Cardiac muscle cell (in vitro differentiated cells and primary cell): ENCODE data around the gene NTF3. TPM values are rescaled to one million over a fixed set of nuclear protein-coding genes. Genes with fewer than 3 reads are reported as not detected.

Experiments used
- DNase-seq, 2 donors: peaks; one replicate each; pipeline versions ENCODE4 v3.0.0 to v3.0.0-alpha.2; 2010 to 2017; ENCODE audit warnings: low read depth in 1 of 2, low spot score in 1 of 2
- H3K27ac ChIP-seq: fragments of 200-600 bp; sonication (generic); 2 replicates; pipeline ENCODE4 v1.5.1; 2016
- H3K27me3 ChIP-seq: fragments of 200-600 bp; sonication (generic); 2 replicates; pipeline ENCODE4 v1.6.0; 2016; ENCODE audit warnings: control low read depth
- H3K36me3 ChIP-seq: fragments of 200-600 bp; sonication (generic); 2 replicates; pipeline ENCODE4 v1.5.1; 2016; ENCODE audit warnings: control low read depth
- H3K4me1 ChIP-seq: fragments of 200-600 bp; sonication (generic); 2 replicates; pipeline ENCODE4 v1.8.1; 2017; ENCODE audit warnings: low read depth, mild to moderate bottlenecking, mixed run types
- H3K4me3 ChIP-seq: fragments of 200-600 bp; sonication (generic); 2 replicates; pipeline ENCODE4 v1.5.1; 2016; ENCODE audit warnings: mild to moderate bottlenecking
- H3K9me3 ChIP-seq: fragments of 200-600 bp; sonication (generic); 2 replicates; pipeline ENCODE4 v1.5.1; 2017; ENCODE audit warnings: low read depth, mild to moderate bottlenecking, control low read depth
- CTCF ChIP-seq: IDR thresholded peaks from 2 replicates; pipeline ENCODE4 v1.5.1; 2012; ENCODE audit warnings: low read depth, mild to moderate bottlenecking, low read length
- polyA plus RNA-seq: library from polyadenylated mRNA; unstranded; fragments of >200 nt; fragmentation: Nextera tagmentation; extraction: Ambion mirVana; gene quantifications from 2 replicates; pipeline ENCODE4 v1.2.1, GENCODE V29; 2016
- total RNA-seq: library from RNA; depleted of rRNA; stranded (reverse); fragments of >200 nt; gene quantifications from 2 replicates; pipeline ENCODE4 v1.2.3, GENCODE V29; 2016

Gene NTF3
- total and polyA plus RNA-seq, 2 experiments from 2014 or later: 3.9 to 4.7 TPM

DNA sequence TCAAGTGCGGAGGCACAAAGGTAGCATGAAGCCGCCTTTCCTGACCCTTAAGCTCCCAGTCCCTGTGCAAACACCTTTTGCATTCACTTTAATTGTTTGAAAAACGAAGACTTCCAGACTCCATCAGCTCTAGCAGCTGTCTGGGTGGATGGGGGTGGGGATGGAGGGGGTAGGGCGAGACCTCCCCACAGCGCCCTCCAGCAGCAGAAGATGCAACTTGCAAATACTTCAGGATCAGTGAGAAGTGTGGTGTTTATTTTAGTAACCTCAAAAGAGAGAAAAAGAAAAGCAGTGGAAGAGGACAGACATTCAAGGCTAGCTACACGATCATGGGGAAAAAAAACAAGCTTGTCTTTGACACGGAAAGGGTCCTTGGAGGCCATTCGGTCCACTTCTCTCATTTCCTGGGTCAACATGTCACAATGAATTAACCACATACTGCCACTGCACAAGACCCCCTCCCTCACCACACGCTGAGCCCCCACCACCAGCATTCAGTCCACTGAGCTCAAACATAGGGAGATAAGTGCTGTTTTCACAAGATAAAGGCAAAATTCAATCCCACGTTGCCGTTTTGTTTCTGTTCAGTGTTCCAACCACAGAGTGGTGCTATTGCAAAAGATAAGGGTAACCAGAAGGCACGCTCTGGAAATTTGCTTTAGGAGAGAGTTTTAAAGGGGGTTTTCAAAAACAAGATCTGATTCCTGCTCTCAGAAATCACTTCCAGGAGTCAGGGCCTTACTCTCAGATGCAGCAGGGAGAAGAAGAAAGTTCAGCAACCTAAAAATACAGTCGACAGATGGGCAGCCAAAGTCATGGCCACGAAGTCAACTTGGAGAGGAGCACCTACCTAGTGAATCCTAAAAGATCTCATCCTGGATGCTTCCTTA is 3.3 kb upstream of the NTF3 start:
- H3K4me3 ChIP-seq: peak overlapping the region; percentile 9
- DNase-seq: peak; percentile 61 to 62
- H3K36me3 ChIP-seq: no peaks in the 10 kb centered on the region
- peaks cover 28% of the 10 kb centered on the region for H3K27me3 ChIP-seq
- TF ChIP-seq CTCF: peak; percentile 51
- peaks cover 27% of the 10 kb centered on the region for H3K4me1 ChIP-seq
- peak overlapping the region; percentile 50 for H3K27ac ChIP-seq
- no peaks in the 10 kb centered on the region for H3K9me3 ChIP-seq

DNA sequence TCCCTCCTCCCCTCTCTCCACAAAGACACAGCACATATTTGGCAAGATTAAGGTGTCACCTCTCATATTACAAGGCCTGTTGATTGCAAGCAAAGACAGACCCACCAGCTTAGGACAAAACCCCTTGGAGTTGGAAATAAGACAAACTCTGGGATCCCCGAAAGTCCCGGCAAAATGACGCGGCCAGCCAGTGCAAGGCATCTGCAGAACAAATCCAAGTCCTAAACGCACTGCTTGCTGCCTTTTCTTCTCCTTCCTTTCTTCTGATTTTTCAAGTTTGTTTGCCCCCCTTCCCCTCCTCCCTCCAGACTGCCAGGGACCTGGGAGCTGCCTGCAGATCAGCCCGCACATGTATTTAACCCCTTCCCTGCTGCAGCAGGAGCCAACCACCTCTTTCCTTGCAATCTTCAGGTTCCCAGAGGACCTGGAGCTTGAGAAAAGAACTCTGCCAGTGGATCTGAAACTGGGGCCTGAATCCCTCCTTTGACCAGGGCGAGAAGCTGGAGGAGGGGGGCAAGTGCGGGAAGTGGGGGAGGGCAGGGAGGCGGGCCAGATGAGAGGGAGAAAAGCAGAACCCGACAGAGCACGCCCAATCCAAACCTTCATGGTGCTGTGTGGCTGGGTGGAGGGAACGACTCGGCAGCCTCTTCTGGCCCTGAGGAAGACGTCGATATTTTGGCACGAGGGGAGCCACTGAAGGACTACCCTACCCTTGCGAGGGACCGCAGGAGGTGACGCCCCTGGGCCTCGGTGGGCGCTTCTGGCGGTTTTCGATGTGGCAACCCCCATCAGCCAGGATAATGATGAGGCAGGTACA is 2.0 kb upstream of the NTF3 start:
- Histone ChIP-seq H3K4me1 (peaks cover 31% of the 10 kb centered on the region), H3K9me3 (no peaks in the 10 kb centered on the region), H3K27ac (no peak overlapping the region), H3K27me3 (peaks cover 42% of the 10 kb centered on the region), H3K4me3 (peak overlapping the region; percentile 58), H3K36me3 (no peaks in the 10 kb centered on the region)
- no peak for TF ChIP-seq CTCF
- DNase-seq: peak in 1 of 2 donors; percentile 42

GRCh38 chr12:5430641-5431603 is 986 bp upstream of the NTF3 start:
- TF ChIP-seq CTCF: no peak
- no peak for DNase-seq
- H3K4me3 ChIP-seq: peak overlapping the region; percentile 58
- H3K27ac ChIP-seq: no peak overlapping the region
- H3K36me3 ChIP-seq: no peaks in the 10 kb centered on the region
- H3K9me3 ChIP-seq: no peaks in the 10 kb centered on the region
- peaks cover 31% of the 10 kb centered on the region for H3K4me1 ChIP-seq
- peaks cover 52% of the 10 kb centered on the region for H3K27me3 ChIP-seq

DNA sequence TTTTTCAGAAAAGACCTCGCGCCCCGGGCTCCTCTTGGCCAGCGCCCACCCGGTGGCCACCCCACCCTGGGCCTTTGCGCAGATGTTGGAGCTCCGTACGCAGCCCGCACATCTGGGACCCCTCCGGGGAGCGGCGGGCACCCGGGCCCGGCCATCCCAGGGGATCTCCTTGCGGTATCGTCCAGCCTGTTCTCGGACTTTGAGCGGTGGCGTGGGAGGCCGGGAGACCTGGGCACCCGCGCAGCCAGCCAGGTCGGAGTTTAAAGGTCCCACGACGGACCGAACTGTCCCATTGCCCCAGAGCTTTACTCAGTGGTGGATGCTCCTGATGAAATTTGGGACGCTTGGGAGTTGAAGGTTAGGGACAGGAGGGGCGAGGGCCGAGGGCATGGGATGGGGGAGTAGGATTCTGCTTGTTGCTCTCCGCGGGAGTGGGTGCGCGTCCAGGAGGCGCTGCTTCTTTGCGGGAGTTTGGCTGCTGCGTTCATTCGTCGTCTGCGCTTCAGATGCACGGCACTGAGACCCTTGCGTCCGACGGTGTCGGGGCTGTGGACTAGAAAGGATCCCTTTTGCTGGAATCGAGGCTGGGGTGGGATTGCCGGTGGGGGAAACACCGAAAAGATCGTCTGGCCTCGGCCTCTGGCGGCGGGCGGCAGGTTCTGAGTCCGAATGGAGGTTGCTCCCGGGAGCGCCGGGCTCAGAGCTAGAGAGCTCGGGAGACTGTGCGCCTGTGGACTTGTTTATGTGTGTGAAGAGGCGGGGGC is 1.4 kb downstream of the NTF3 start:
- Histone ChIP-seq H3K9me3 (no peaks in the 10 kb centered on the region), H3K27me3 (peaks cover 57% of the 10 kb centered on the region), H3K27ac (no peak overlapping the region), H3K4me1 (peaks cover 30% of the 10 kb centered on the region), H3K36me3 (no peaks in the 10 kb centered on the region), H3K4me3 (peak overlapping the region; percentile 58)
- TF ChIP-seq CTCF: no peak
- peak in 1 of 2 donors; percentile 63 for DNase-seq
